SJSA1 (cell line): Measurements from ENCODE around the gene SFSWAP. TPM values are rescaled to one million over a fixed set of nuclear protein-coding genes. Genes with fewer than 3 reads are reported as not detected.

Experiments used
- total RNA-seq: library from RNA; depleted of rRNA; stranded (reverse); fragments of >200 nt; shearing (Covaris generic); gene quantifications from 2 replicates; pipeline ENCODE4 v1.2.3, GENCODE V29; 2014; rRNA removed

SFSWAP gene
- total RNA-seq, 1 experiment from 2014 or later: 27.0 TPM

Other genes with a start within 250 kb of the SFSWAP start
- gene MMP17, start 117.3 kb downstream of the SFSWAP start, total RNA-seq: 3.1 and 3.4 TPM in 2 replicates
- gene ULK1, start 183.5 kb downstream of the SFSWAP start, total RNA-seq: 1.5 and 2.9 TPM in 2 replicates
- gene PUS1, start 218.2 kb downstream of the SFSWAP start, total RNA-seq: 7.0 and 14.3 TPM in 2 replicates
- 9.7 and 10.3 TPM in 2 replicates for gene EP400, start 238.9 kb downstream of the SFSWAP start, total RNA-seq